H1 (cell line): Measurements from ENCODE around the gene PCDHGA3. TPM values are rescaled to one million over a fixed set of nuclear protein-coding genes. Genes with fewer than 3 reads are reported as not detected.

Experiments
- CTCF ChIA-PET: fragments of 300-600 bp; sonication (Branson Sonifier 250); formaldehyde crosslinking; loops from one replicate; lab custom pipeline; 2021; ENCODE audit not compliant: partially characterized antibody; lab: Charles Lee
- POLR2A ChIA-PET: fragments of 300-600 bp; sonication (Branson Sonifier 250); formaldehyde crosslinking; loops from one replicate; lab custom pipeline; 2021; ENCODE audit warnings: inconsistent platforms; ENCODE audit not compliant: partially characterized antibody; lab: Charles Lee
- DNase-seq, 2 experiments: peaks; one replicate each; pipeline versions ENCODE4 v3.0.0 to v3.0.0-alpha.2; 2010 to 2022; ENCODE audit warnings: low spot score in 2 of 2, low read depth in 1 of 2, mixed read lengths in 1 of 2
- FAIRE-seq: peaks from 2 replicates; lab custom pipeline; 2011; peaks lifted over from hg19 to GRCh38; lab: Jason Lieb, UNC
- H2AFZ ChIP-seq: 2 replicates; pipeline ENCODE4 v1.8.1; 2012; ENCODE audit warnings: low read length, inconsistent platforms
- H2AK5ac ChIP-seq: 2 replicates; pipeline ENCODE4 v1.6.1; 2013; ENCODE audit warnings: low read depth, low read length
- H2BK120ac ChIP-seq: replicated peaks from 2 replicates; pipeline ENCODE3; 2013; ENCODE audit warnings: low read depth, low read length, inconsistent platforms
- H2BK12ac ChIP-seq: 2 replicates; pipeline ENCODE4 v1.6.1; 2013; ENCODE audit warnings: low read depth, low read length
- H2BK15ac ChIP-seq: 2 replicates; pipeline ENCODE4 v1.6.1; 2013; ENCODE audit warnings: low read length
- H2BK20ac ChIP-seq: 2 replicates; pipeline ENCODE4 v1.6.1; 2013; ENCODE audit warnings: low read length
- H2BK5ac ChIP-seq: 2 replicates; pipeline ENCODE4 v1.6.1; 2013; ENCODE audit warnings: low read depth, low read length
- H3K14ac ChIP-seq: 2 replicates; pipeline ENCODE4 v1.6.1; 2013; ENCODE audit warnings: inconsistent platforms; ENCODE audit not compliant: insufficient read length
- H3K18ac ChIP-seq: 2 replicates; pipeline ENCODE4 v1.6.1; 2013; ENCODE audit warnings: low read length; ENCODE audit errors: extremely low read depth
- H3K23ac ChIP-seq: 2 replicates; pipeline ENCODE4 v1.6.1; 2013; ENCODE audit warnings: inconsistent platforms; ENCODE audit not compliant: insufficient read length
- H3K23me2 ChIP-seq: 2 replicates; pipeline ENCODE4 v1.6.1; 2013; ENCODE audit warnings: low read depth, low read length
- H3K27ac ChIP-seq: 2 replicates; pipeline ENCODE4 v1.6.1; 2011; ENCODE audit warnings: low read depth, low read length, inconsistent platforms
- H3K27me3 ChIP-seq, 4 experiments: replicated peaks in 1 of 4; 1 replicate in 1 of 4; 2 replicates in 3 of 4; pipeline versions ENCODE4 v1.6.1 to v1.8.1; 2011 to 2013; ENCODE audit warnings: low read length in 3 of 4, mild to moderate bottlenecking in 3 of 4, inconsistent platforms in 2 of 4, mixed read lengths in 2 of 4, moderate library complexity in 1 of 4; ENCODE audit not compliant: control insufficient read depth in 3 of 4, insufficient read depth in 3 of 4; ENCODE audit errors: extremely low read depth in 1 of 4
- H3K36me3 ChIP-seq, 4 experiments: 2 replicates each; pipeline versions ENCODE4 v1.6.1 to v1.8.1; 2011 to 2013; ENCODE audit warnings: mild to moderate bottlenecking in 4 of 4, low read length in 3 of 4, moderate library complexity in 2 of 4, control low read depth in 1 of 4, inconsistent platforms in 1 of 4; ENCODE audit not compliant: insufficient read depth in 4 of 4, control insufficient read depth in 2 of 4
- H3K4ac ChIP-seq: replicated peaks from 2 replicates; pipeline ENCODE3; 2013; ENCODE audit warnings: low read length, low read depth, mixed read lengths, inconsistent platforms; ENCODE audit not compliant: insufficient read length
- H3K4me1 ChIP-seq, 4 experiments: replicated peaks in 1 of 4; 1 replicate in 1 of 4; 2 replicates in 3 of 4; pipeline versions ENCODE4 v1.6.1 to v1.8.1; 2011 to 2013; ENCODE audit warnings: low read length in 3 of 4, inconsistent platforms in 2 of 4, mixed read lengths in 1 of 4; ENCODE audit not compliant: insufficient read depth in 4 of 4, control insufficient read depth in 3 of 4
- H3K4me2 ChIP-seq, 2 experiments: 2 replicates each; pipeline versions ENCODE4 v1.6.1 to v1.8.1; 2011 to 2013; ENCODE audit warnings: low read depth in 2 of 2, low read length in 2 of 2, control low read depth in 1 of 2, inconsistent platforms in 1 of 2, mild to moderate bottlenecking in 1 of 2; ENCODE audit not compliant: insufficient read depth in 1 of 2
- H3K4me3 ChIP-seq, 4 experiments: fragments of 200-600, 300-600 bp in 1 of 4; sonication (generic), shearing (Covaris generic), sonication (Bioruptor Twin) in 1 of 4; 2 replicates each; pipeline versions ENCODE4 v1.5.1 to v1.8.1; 2011 to 2016; ENCODE audit warnings: low read length in 4 of 4, low read depth in 3 of 4, control low read depth in 2 of 4, inconsistent platforms in 2 of 4, mild to moderate bottlenecking in 2 of 4, mixed read lengths in 1 of 4, moderate library complexity in 1 of 4; ENCODE audit not compliant: insufficient read depth in 2 of 4; ENCODE audit errors: extremely low read depth in 1 of 4
- H3K56ac ChIP-seq: replicated peaks from 2 replicates; pipeline ENCODE3; 2013; ENCODE audit warnings: low read depth, mild to moderate bottlenecking, mixed read lengths, low read length, inconsistent platforms; ENCODE audit not compliant: insufficient read length
- H3K79me1 ChIP-seq: 2 replicates; pipeline ENCODE4 v1.6.1; 2013; ENCODE audit warnings: low read depth, low read length, control low read depth
- H3K79me2 ChIP-seq, 2 experiments: 2 replicates each; pipeline versions ENCODE4 v1.6.1 to v1.8.1; 2012 to 2013; ENCODE audit warnings: low read length in 2 of 2, mild to moderate bottlenecking in 2 of 2, inconsistent platforms in 1 of 2; ENCODE audit not compliant: insufficient read depth in 2 of 2, control insufficient read depth in 1 of 2
- H3K9ac ChIP-seq, 4 experiments: replicated peaks in 1 of 4; 1 replicate in 1 of 4; 2 replicates in 3 of 4; pipeline versions ENCODE4 v1.6.1 to v1.8.1; 2011 to 2013; ENCODE audit warnings: low read depth in 3 of 4, low read length in 3 of 4, control low read depth in 2 of 4, mild to moderate bottlenecking in 2 of 4, moderate library complexity in 2 of 4, inconsistent platforms in 1 of 4; ENCODE audit errors: extremely low read depth in 1 of 4
- H3K9me3 ChIP-seq, 2 experiments: 2 replicates each; pipeline versions ENCODE4 v1.6.1 to v1.8.1; 2012 to 2013; ENCODE audit warnings: mild to moderate bottlenecking in 2 of 2, moderate library complexity in 2 of 2, control low read depth in 1 of 2, inconsistent platforms in 1 of 2, low read depth in 1 of 2, low read length in 1 of 2, mixed read lengths in 1 of 2; ENCODE audit not compliant: insufficient read depth in 2 of 2
- H4K20me1 ChIP-seq, 2 experiments: replicated peaks in 1 of 2; 2 replicates each; pipeline versions ENCODE3 to v1.8.1; 2011 to 2013; ENCODE audit warnings: inconsistent platforms in 2 of 2, low read length in 2 of 2, mild to moderate bottlenecking in 1 of 2; ENCODE audit not compliant: insufficient read depth in 2 of 2, control insufficient read depth in 1 of 2
- H4K5ac ChIP-seq: 2 replicates; pipeline ENCODE4 v1.6.1; 2013; ENCODE audit warnings: low read length, low read depth, mixed read lengths, inconsistent platforms; ENCODE audit not compliant: insufficient read length
- H4K8ac ChIP-seq: 2 replicates; pipeline ENCODE4 v1.8.0; 2013; ENCODE audit warnings: mild to moderate bottlenecking, moderate library complexity, low read length, inconsistent platforms; ENCODE audit not compliant: insufficient read depth; ENCODE audit errors: extremely low read depth
- H4K91ac ChIP-seq: replicated peaks from 2 replicates; pipeline ENCODE3; 2013; ENCODE audit warnings: low read length, mixed read lengths, inconsistent platforms; ENCODE audit not compliant: insufficient read length
- BACH1 ChIP-seq: IDR thresholded peaks from 2 replicates; pipeline ENCODE4 v1.6.1; 2012; ENCODE audit warnings: low read length, improper control_type of control experiment
- CBX8 ChIP-seq: fragments of 300-800, 300-1000 bp; sonication (generic); IDR thresholded peaks from 2 replicates; pipeline ENCODE4 v1.7.1; 2016; ENCODE audit warnings: low read depth, low read length, borderline replicate concordance
- FOSL1 ChIP-seq: IDR thresholded peaks from 2 replicates; pipeline ENCODE4 v1.6.1; 2011; ENCODE audit warnings: mild to moderate bottlenecking, low read depth, low read length, moderate library complexity; ENCODE audit not compliant: insufficient read depth
- GABPA ChIP-seq: IDR thresholded peaks from 2 replicates; pipeline ENCODE4 v1.6.1; 2011; ENCODE audit warnings: mild to moderate bottlenecking, low read length, moderate library complexity, borderline replicate concordance; ENCODE audit not compliant: insufficient read depth
- HDAC2 ChIP-seq, 2 experiments: fragments of 300-600 bp in 1 of 2; sonication (generic) in 1 of 2; IDR thresholded peaks; 2 replicates each; pipeline ENCODE4 v1.6.1; 2011 to 2012; ENCODE audit warnings: low read depth in 2 of 2, low read length in 2 of 2, mild to moderate bottlenecking in 2 of 2, moderate library complexity in 2 of 2, borderline replicate concordance in 1 of 2, inconsistent platforms in 1 of 2
- JUND ChIP-seq: IDR thresholded peaks from 2 replicates; pipeline ENCODE4 v1.6.1; 2011; ENCODE audit warnings: mild to moderate bottlenecking, improper control_type of control experiment, low read length
- KDM5A ChIP-seq: fragments of 200-600 bp; IDR thresholded peaks from 2 replicates; pipeline ENCODE4 v1.7.1; 2012; ENCODE audit warnings: mild to moderate bottlenecking, low read length, inconsistent platforms, mixed read lengths
- MAX ChIP-seq: IDR thresholded peaks from 2 replicates; pipeline ENCODE4 v1.6.1; 2012; ENCODE audit warnings: inconsistent platforms
- POLR2A ChIP-seq, 2 experiments: IDR thresholded peaks; 1 replicate in 1 of 2; 2 replicates in 1 of 2; pipeline ENCODE4 v1.6.1; 2011; ENCODE audit warnings: low read depth in 2 of 2, low read length in 2 of 2, mild to moderate bottlenecking in 2 of 2; ENCODE audit errors: control extremely low read depth in 1 of 2
- RNF2 ChIP-seq: fragments of 200-900, 300-1000 bp; sonication (generic); IDR thresholded peaks from 2 replicates; pipeline ENCODE4 v1.7.1; 2016; ENCODE audit warnings: borderline replicate concordance, low read depth, mild to moderate bottlenecking, antibody characterized with exemption, low read length; ENCODE audit not compliant: poor library complexity, severe bottlenecking; ENCODE audit errors: missing control alignments
- RXRA ChIP-seq: IDR thresholded peaks from 2 replicates; pipeline ENCODE4 v1.6.1; 2011; ENCODE audit warnings: low read depth, mild to moderate bottlenecking, low read length, moderate library complexity; ENCODE audit not compliant: insufficient read depth
- TAF7 ChIP-seq: optimal IDR thresholded peaks from 2 replicates; pipeline ENCODE3; 2011; ENCODE audit warnings: low read depth, mild to moderate bottlenecking, inconsistent platforms, low read length, moderate library complexity, borderline replicate concordance
- TBP ChIP-seq: IDR thresholded peaks from 2 replicates; pipeline ENCODE4 v1.6.1; 2011; ENCODE audit warnings: low read depth, low read length, improper control_type of control experiment
- WGBS, 2 experiments: shearing (Covaris generic) in 1 of 2; methylation state at CpG; one replicate each; pipeline versions ENCODE4 v1.1.6 to v1.1.7; 2013 to 2015; ENCODE audit warnings: low lambda C conversion rate in 2 of 2, mixed read lengths in 2 of 2, inconsistent platforms in 1 of 2, low coverage in 1 of 2, missing lambda C conversion rate in 1 of 2; ENCODE audit not compliant: insufficient replicate concordance in 2 of 2, insufficient coverage in 1 of 2, insufficient read length in 1 of 2; ENCODE audit errors: extremely low coverage in 1 of 2, missing lambda C conversion rate in 1 of 2; 5-methylcytosine and 5-hydroxymethylcytosine counted together
- polyA plus RNA-seq, 7 experiments: library from polyadenylated mRNA; depleted of rRNA in 3 of 7; stranded (reverse) in 5 of 7; unstranded in 2 of 7; fragments of >200 nt in 5 of 7; fragments of 200-250 nt in 2 of 7; gene quantifications; 1 replicate in 5 of 7; 2 replicates in 1 of 7; 4 replicates in 1 of 7; pipeline versions ENCODE4 v1.2.1 to v1.2.3, GENCODE V29; 2011 to 2013; ENCODE audit warnings: missing spikeins in 2 of 7, mixed read lengths in 2 of 7
- total RNA-seq: library from RNA; stranded (reverse); fragmentation: NEBNext Ultra II Directional; extraction: Animal tissue kit (Norgen Biotek cat#: 25700); gene quantifications from 2 replicates; pipeline ENCODE4 v1.2.1, GENCODE V29; 2021

The PCDHGA3 gene
- total and polyA plus RNA-seq, 2 of the 8 experiments (the other 6 are each of a cell fraction or from before 2014, with no cell fraction given), result 0.15 to 0.39 TPM

GRCh38 chr5:141328231-141328630 is 15.4 kb upstream of the PCDHGA3 start:
- Histone ChIP-seq H2AFZ (no peak overlapping the region), H2BK5ac (no peak overlapping the region), H2AK5ac (no peak overlapping the region), H3K4me1 (no peaks in the 10 kb centered on the region), H3K4ac (no peak overlapping the region), H3K4me2 (no peak overlapping the region), H2BK20ac (no peak overlapping the region), H3K27ac (no peak overlapping the region), H3K79me2 (no peaks in the 10 kb centered on the region), H3K23ac (no peak overlapping the region), H4K91ac (no peak overlapping the region), H3K27me3 (no peaks in the 10 kb centered on the region), H2BK120ac (no peak overlapping the region), H4K8ac (no peak overlapping the region), H3K9ac (no peak overlapping the region), H3K56ac (no peak overlapping the region), H2BK15ac (no peak overlapping the region), H3K14ac (no peak overlapping the region), H3K36me3 (no peaks in the 10 kb centered on the region; a peak in 1 of 8 replicates), H4K20me1 (no peaks in the 10 kb centered on the region), H4K5ac (no peak overlapping the region), H2BK12ac (no peak overlapping the region), H3K79me1 (no peaks in the 10 kb centered on the region), H3K18ac (no peak overlapping the region), H3K9me3 (peaks cover 20 to 29% of the 10 kb centered on the region in 2 experiments), H3K4me3 (no peak overlapping the region), H3K23me2 (0 out of 2 replicates have a peak, but pooled peaks cover 1% of the 10 kb centered on the region)
- DNase-seq (no peak), FAIRE-seq (no peak)
- CTCF ChIA-PET, result interaction anchor here (0.5 to 5.0 kb wide), 23 partner anchors 8 to 232 kb away, joined by 3 to 40 read pairs (median 6); partner anchors contain the start of genes PCDHB11, PCDHB14, PCDHB15 and PCDHB8
- POLR2A ChIA-PET, result interaction anchor here (1.1 to 3.8 kb wide), 3 partner anchors 9 to 164 kb away, joined by 3 to 18 read pairs (median 6); partner anchors contain the start of genes PCDHGB1 and TAF7
- 93% methylated on average over 8 of the region's 8 CpGs; no CpG with 5 or more reads in 1 of the 2 experiments for WGBS, 2 experiments
- no peak for TF ChIP-seq CBX8
- no peak for TF ChIP-seq KDM5A
- TF ChIP-seq POLR2A (IDR thresholded peaks at IDR 0.05; ENCODE audit: control extremely low read depth in 1 of 2, low read depth in 2 of 2, low read length in 2 of 2), result no peak
- TF ChIP-seq GABPA, result no peak
- no peak for TF ChIP-seq JUND
- no peak for TF ChIP-seq BACH1
- TF ChIP-seq FOSL1, result no peak
- TF ChIP-seq RNF2, result no peak
- no peak for TF ChIP-seq TBP
- no peak for TF ChIP-seq MAX
- TF ChIP-seq RXRA, result no peak
- TF ChIP-seq TAF7, result no peak
- no peak for TF ChIP-seq HDAC2 (IDR thresholded peaks at IDR 0.05; ENCODE audit: borderline replicate concordance in 1 of 2, low read depth in 2 of 2, low read length in 2 of 2)
